ENCODE results near the gene AFF2. TPM values are rescaled to one million over a fixed set of nuclear protein-coding genes. Genes with fewer than 3 reads are reported as not detected.

Gene AFF2
- total RNA-seq, 1 experiment from 2014 or later: 0.05 TPM

DNA sequence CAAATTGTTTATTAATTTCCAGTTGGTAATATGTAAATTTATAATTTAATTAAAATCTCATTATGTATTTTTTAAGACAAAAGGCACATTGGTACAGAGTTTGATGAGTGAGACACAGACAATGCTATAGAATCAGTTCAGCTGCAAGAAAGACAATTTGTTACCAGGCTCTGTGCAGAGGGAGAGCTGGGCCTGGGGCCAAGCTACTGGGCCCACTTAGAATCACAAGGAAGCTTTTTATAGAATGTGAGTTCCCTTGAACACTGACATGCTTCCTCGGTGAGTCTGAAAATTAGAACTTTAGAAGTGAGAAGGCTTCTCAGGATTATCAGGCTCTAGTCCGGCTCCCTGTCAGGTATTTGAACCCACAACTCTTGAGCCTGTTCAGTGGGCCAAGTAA, 129.0 kb downstream of the AFF2 start:
- RAD21 ChIA-PET (ENCODE audit: low non-redundant PET in 1 of 2, low total read pairs in 2 of 2, uncharacterized antibody in 2 of 2, unreplicated experiment in 2 of 2): no interaction called here
- TF ChIP-seq, protein P1, sequence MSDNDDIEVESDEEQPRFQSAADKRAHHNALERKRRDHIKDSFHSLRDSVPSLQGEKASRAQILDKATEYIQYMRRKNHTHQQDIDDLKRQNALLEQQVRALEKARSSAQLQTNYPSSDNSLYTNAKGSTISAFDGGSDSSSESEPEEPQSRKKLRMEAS (IDR thresholded peaks at IDR 0.05): no peak
- TF ChIP-seq CBX3 (IDR thresholded peaks at IDR 0.05; ENCODE audit: low read depth): no peak
- TF ChIP-seq, protein P2, sequence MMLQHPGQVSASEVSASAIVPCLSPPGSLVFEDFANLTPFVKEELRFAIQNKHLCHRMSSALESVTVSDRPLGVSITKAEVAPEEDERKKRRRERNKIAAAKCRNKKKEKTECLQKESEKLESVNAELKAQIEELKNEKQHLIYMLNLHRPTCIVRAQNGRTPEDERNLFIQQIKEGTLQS (IDR thresholded peaks at IDR 0.05): no peak
- TF ChIP-seq ELF1 (IDR thresholded peaks at IDR 0.05; ENCODE audit: borderline replicate concordance, low read depth): no peak
- TF ChIP-seq EGR1 (IDR thresholded peaks at IDR 0.05; ENCODE audit: low read depth): no peak
- TF ChIP-seq SP1 (IDR thresholded peaks at IDR 0.05; ENCODE audit: low read depth): no peak
- TF ChIP-seq JUND (IDR thresholded peaks at IDR 0.05): no peak
- TF ChIP-seq EZH2 (IDR thresholded peaks at IDR 0.05): no peak
- TF ChIP-seq TCF7L2 (IDR thresholded peaks at IDR 0.05; ENCODE audit: borderline replicate concordance, extremely low read depth, insufficient read depth, insufficient read length): no peak
- TF ChIP-seq SIN3A (IDR thresholded peaks at IDR 0.05; ENCODE audit: low read depth): no peak
- TF ChIP-seq, protein P3, sequence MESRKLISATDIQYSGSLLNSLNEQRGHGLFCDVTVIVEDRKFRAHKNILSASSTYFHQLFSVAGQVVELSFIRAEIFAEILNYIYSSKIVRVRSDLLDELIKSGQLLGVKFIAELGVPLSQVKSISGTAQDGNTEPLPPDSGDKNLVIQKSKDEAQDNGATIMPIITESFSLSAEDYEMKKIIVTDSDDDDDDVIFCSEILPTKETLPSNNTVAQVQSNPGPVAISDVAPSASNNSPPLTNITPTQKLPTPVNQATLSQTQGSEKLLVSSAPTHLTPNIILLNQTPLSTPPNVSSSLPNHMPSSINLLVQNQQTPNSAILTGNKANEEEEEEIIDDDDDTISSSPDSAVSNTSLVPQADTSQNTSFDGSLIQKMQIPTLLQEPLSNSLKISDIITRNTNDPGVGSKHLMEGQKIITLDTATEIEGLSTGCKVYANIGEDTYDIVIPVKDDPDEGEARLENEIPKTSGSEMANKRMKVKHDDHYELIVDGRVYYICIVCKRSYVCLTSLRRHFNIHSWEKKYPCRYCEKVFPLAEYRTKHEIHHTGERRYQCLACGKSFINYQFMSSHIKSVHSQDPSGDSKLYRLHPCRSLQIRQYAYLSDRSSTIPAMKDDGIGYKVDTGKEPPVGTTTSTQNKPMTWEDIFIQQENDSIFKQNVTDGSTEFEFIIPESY (IDR thresholded peaks at IDR 0.05; ENCODE audit: extremely low read depth, insufficient replicate concordance, low read length): no peak
- no peak for TF ChIP-seq ZNF274 (IDR thresholded peaks at IDR 0.05; ENCODE audit: low read depth, low read length)
- TF ChIP-seq RAD21 (IDR thresholded peaks at IDR 0.05; ENCODE audit: low read depth): no peak
- TF ChIP-seq FOSL1 (IDR thresholded peaks at IDR 0.05; ENCODE audit: low read depth): no peak
- TF ChIP-seq YY1 (IDR thresholded peaks at IDR 0.05; ENCODE audit: extremely low read depth, insufficient replicate concordance, low read depth, low read length): no peak
- TF ChIP-seq CEBPB (IDR thresholded peaks at IDR 0.05; ENCODE audit: low read depth): no peak
- TF ChIP-seq ZFX (IDR thresholded peaks at IDR 0.05): no peak
- no peak for TF ChIP-seq POLR2A (IDR thresholded peaks at IDR 0.05; ENCODE audit: borderline replicate concordance, extremely low read depth, insufficient read depth, insufficient read length)
- H3K4me3 ChIP-seq (replicated peaks in 1 of 2; ENCODE audit: low read depth in 1 of 2, low read length in 2 of 2): no peak overlapping the region
- no peaks in the 10 kb centered on the region for H3K27me3 ChIP-seq (ENCODE audit: insufficient read depth, low read length)
- H2AFZ ChIP-seq (ENCODE audit: low read depth, low read length, poor library complexity, severe bottlenecking): no peak overlapping the region
- intact Hi-C loops (cut with micrococcal nuclease): no loop called here
- no peaks in the 10 kb centered on the region for H3K36me3 ChIP-seq (ENCODE audit: control insufficient read depth in 1 of 2, insufficient read depth in 2 of 2, low read length in 2 of 2)
- no peak overlapping the region for H3K27ac ChIP-seq (ENCODE audit: low read depth, low read length)
- no peak overlapping the region for H3K9ac ChIP-seq (ENCODE audit: low read length)
- H3K79me2 ChIP-seq (ENCODE audit: insufficient read depth, low read length): no peaks in the 10 kb centered on the region
- POLR2A ChIA-PET: interaction anchor here (0.7 kb wide), 1 partner anchor 127 kb away, joined by 3 read pairs; no protein-coding TSS in a partner anchor
- no peaks in the 10 kb centered on the region for H4K20me1 ChIP-seq (ENCODE audit: insufficient read depth)
- no peak for DNase-seq (ENCODE audit: low read depth, low spot score)
- no peaks in the 10 kb centered on the region; a peak in 1 of 4 replicates for H3K9me3 ChIP-seq (ENCODE audit: control insufficient read depth in 1 of 2, insufficient read depth in 1 of 2, low read depth in 1 of 2, low read length in 2 of 2)
- no TSS peak for BruUV-seq (replicated peaks)
- CTCF ChIA-PET: no interaction called here
- ATAC-seq: no peak
- H3K4me2 ChIP-seq (ENCODE audit: low read length): no peak overlapping the region
- H3K9me2 ChIP-seq (ENCODE audit: insufficient read depth): no peaks in the 10 kb centered on the region
- H3K4me1 ChIP-seq (ENCODE audit: control insufficient read depth in 1 of 2, insufficient read depth in 2 of 2, low read length in 2 of 2): no peaks in the 10 kb centered on the region

Measured in HCT116 (cell line).